Erythroblast (primary cell): ENCODE measurements around the gene CDHR5.

Experiments used
- DNase-seq, 2 experiments: peaks; one replicate each; lab custom pipeline; 2025; lab: John Stamatoyannopoulos, UW
- GATA1 ChIP-seq: IDR thresholded peaks from 2 replicates; pipeline ENCODE4 v1.6.1; 2011; ENCODE audit warnings: low read depth, mild to moderate bottlenecking, control low read depth, low read length, moderate library complexity
- POLR2A ChIP-seq: IDR thresholded peaks from 2 replicates; pipeline ENCODE4 v1.6.1; 2011; ENCODE audit warnings: mild to moderate bottlenecking, low read length

The CDHR5 gene

DNA sequence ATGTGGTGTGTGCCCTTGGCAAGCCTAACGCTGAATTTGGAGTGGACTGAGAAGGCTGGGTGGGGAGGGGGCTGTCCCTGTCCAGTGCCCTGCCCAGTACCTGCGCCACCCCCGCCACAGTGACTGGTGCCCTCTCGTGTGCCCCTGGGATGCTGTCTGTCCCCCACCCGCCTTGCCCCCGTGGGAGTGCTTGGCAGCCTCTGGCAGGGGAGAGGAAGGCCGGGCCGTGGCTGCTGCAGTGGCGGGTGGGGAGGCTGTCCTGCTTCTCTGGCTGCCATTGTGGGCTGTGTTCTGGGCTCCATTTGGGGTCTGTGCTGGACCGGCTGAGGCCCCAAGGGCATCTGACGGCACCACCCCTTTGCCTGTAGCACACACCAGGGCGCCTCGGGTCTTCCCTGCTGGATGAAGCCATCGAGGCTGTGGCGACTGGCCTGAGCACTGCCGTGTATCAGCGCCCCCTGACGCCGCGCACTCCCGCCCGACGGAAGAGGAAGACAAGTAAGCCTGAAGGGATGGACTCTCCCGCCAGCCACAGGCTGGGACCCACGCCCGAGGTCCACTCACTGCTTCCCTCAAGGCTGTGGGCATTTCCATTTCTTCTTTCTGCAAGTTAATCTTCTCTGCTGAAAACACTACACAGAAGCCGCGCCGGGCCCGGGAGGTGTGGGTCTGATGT lies 26.6 kb downstream of the CDHR5 start:
- no peak for TF ChIP-seq GATA1
- TF ChIP-seq POLR2A: no peak

DNA sequence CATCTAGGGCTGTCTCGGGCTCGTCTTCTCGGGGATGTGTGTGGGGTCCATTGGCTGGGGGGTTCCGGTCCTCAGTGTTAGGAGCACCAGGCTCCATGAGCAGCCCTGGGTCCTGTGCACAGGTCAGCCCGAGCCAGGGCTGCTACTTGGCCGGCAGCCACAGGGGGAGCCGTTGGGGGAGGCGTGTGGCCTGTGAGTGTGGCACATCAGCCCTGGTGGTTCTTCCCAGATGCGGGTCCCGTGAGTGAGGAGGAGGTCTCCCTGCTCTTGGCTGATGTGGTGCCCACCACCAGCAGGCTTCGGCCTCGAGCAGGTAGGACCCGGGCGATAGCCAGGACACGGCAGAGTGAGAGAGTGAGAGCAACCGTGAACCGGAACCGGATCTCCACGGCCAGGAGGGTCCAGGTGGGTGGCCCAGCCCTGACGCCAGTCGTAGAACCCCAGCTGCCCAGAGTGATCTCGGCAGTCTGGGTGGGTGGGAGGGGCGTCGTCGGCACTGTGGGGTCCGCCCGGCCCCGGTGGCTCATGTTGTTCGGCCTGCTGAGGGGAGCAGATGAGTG lies 27.5 kb downstream of the CDHR5 start:
- DNase-seq: no peak

More for the DNA sequence above, 26.6 kb downstream of the CDHR5 start:
- no peak for DNase-seq

DNA sequence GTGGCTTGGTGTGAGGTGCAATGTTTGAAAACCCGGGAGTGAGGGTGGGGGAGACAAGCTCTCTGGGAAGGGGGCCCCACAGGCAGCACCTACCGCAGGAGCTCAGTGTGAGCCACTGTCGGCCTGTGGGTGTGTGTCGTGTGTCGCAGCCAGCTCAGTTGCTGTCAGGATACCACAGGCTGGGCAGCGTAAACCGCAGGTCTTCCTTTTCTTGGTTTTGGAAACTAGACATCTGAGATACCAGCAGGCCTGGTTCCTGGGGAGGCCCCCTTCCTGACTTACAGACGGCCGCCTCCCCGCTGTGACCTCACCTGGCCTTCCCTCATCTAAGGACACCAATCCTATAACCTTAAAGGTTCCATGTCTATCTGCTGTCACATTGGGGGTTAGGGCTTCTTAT lies 28.4 kb downstream of the CDHR5 start:
- no peak for TF ChIP-seq POLR2A
- no peak for TF ChIP-seq GATA1
- no peak for DNase-seq

More for the DNA sequence above, 27.5 kb downstream of the CDHR5 start:
- TF ChIP-seq GATA1 (no peak), POLR2A (no peak)

DNA sequence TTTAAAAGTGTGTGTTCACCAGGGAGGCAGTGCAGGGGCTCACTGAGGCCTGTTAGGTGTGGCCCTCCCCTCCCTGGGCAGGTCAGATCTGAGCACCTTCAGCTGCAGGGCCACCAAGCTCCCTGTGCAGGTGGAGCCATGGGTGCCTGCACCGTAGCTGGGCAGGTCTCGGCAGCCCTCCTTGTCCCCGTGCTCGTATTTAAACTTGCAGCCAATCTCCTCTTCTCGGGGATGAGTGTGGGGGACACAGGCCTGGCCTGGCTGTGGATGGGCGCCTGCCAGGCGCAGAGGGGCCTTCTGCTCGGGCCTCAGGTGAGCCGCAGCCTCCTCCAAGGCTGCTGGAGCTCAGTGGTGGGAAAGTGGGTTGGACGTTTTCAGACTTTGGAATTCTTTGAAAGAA lies 29.4 kb downstream of the CDHR5 start:
- no peak for DNase-seq
- no peak for TF ChIP-seq POLR2A
- TF ChIP-seq GATA1: no peak

DNA sequence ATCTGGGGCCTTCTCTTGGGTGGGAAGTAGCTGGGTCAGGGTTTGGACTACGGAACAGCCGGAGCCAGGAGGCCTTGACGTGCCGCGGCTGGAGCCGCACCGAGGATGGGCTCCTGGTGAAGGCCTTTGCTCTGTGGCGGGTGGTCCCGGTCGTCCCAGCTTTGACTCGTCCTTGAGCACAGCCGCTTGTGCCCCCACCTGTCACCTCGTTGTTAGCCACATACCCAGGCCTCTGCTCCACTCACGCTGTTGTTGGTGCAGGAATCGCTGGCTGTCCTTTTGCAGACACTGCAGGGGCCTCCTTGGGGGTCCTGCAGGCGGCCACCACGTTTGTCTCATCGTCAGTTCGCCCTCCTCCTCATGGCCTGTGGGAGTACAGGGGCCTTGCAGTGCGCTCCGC lies 31.4 kb downstream of the CDHR5 start:
- TF ChIP-seq POLR2A (no peak), GATA1 (no peak)
- DNase-seq: no peak

DNA sequence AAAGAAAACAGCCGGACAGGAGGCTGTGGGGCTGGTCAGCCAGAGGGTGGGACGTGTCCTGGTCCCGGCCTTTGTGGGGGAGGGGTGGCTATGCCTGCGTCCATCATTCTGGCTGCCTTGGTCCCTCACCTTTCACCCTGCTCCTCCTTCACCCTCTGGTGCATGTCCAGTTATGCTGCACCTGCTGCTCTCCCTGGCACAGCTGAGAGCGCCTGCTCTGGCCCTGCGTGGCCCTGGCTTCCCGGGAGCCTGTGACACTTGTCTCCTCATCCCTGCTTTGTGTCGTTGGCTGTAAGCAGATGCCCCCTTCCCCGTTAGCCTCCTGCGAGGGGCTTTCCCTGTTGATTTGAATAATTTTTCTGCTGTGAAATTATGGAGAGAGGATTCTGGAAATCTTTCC lies 31.8 kb downstream of the CDHR5 start:
- no peak for TF ChIP-seq GATA1
- TF ChIP-seq POLR2A: no peak
- no peak for DNase-seq

DNA sequence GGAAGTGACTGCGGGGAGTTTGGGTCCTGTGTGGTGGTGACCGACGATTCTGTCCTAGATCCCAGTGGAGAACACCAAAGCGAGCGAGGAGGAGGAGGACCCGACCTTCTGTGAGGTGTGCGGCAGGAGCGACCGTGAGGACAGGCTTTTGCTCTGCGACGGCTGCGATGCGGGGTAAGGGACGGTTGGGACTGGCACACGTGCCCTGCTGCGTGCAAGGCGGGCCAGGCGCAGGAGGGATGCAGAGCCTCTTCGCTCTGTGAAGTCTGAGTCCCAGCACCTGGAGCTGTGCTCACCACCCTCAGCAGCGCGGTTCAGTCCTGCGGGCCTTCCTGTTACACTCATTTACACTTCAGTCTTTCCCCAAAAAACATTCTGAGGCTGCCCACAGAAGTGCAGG lies 32.3 kb downstream of the CDHR5 start:
- no peak for DNase-seq
- TF ChIP-seq POLR2A: no peak
- TF ChIP-seq GATA1: no peak

DNA sequence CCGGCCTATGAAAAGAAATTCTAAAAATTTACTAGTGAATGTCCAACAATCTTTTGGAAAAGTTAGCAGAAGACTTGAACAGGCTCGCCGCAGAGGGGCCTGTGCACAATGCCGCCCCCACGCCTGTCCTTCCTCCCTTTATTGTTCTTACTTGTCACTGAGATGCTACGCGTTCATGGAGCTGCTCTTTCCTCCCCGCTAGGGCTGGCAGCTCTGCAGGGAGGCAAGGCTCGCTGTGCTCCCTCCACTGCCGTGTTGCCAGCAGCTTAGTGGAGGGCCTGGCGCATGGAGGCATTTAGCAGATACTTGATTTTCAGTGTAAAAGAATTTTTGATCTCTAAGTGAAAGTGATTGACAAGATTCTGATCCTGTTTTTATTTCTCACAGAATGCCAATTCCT lies 33.8 kb downstream of the CDHR5 start:
- DNase-seq: no peak
- TF ChIP-seq GATA1 (no peak), POLR2A (no peak)

DNA sequence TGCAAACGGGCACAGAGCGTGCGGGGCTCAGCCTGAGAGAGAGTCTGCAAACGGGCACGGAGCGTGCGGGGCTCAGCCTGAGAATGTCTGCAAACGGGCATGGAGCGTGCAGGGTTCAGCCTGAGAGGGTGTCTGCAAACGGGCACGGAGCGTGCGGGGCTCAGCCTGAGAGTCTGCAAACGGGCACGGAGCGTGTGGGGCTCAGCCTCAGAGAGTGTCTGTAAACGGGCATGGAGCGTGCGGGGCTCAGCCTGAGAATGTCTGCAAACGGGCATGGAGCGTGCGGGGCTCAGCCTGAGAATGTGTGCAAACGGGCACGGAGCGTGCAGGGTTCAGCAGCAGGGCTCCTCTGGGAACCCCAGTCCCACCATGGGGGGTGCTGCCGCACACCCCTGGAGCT lies 35.0 kb downstream of the CDHR5 start:
- no peak for DNase-seq
- TF ChIP-seq GATA1 (no peak), POLR2A (no peak)

DNA sequence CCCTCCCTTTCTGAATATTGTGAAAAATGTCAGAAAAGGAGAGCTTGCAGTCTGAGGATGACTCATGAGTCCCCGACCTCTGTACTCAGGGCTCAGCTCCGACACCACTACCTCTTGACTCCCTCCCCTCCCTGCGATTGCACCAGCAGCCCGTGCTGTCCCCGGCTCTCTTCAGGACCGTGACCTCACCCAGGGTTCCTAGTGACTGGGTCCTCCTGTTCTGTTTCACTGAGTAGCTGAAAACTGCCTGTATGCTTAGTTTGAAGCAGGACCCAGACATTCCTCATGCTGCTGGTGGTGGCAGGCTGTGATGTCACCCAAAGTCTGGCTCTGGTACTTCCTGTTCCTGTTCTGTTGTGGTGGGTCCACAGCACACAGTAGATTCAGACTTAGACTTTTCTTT lies 36.8 kb downstream of the CDHR5 start:
- no peak for TF ChIP-seq POLR2A
- no peak for TF ChIP-seq GATA1
- peak in 1 of 2 experiments; percentile 31 for DNase-seq

DNA sequence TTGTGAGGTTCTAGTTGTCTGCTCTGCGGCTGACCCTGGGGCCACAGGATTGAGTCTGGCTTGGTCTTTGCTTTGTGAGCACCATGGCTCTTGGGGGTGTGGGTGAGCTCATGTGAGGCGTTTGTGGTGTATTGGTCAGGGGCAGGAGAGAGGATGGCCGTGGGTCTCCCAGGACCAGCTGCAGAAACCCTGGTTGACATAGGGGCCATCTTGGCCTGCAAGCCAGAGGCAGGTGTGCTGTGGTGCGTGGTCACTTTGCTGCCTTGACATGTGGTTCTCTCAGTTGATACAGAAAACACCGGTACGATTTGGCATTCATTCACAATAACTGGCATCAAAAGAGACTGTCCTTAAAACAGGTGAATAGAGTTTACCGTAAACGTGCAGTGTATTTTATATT lies 37.2 kb downstream of the CDHR5 start:
- TF ChIP-seq POLR2A (no peak), GATA1 (no peak)
- DNase-seq: no peak

DNA sequence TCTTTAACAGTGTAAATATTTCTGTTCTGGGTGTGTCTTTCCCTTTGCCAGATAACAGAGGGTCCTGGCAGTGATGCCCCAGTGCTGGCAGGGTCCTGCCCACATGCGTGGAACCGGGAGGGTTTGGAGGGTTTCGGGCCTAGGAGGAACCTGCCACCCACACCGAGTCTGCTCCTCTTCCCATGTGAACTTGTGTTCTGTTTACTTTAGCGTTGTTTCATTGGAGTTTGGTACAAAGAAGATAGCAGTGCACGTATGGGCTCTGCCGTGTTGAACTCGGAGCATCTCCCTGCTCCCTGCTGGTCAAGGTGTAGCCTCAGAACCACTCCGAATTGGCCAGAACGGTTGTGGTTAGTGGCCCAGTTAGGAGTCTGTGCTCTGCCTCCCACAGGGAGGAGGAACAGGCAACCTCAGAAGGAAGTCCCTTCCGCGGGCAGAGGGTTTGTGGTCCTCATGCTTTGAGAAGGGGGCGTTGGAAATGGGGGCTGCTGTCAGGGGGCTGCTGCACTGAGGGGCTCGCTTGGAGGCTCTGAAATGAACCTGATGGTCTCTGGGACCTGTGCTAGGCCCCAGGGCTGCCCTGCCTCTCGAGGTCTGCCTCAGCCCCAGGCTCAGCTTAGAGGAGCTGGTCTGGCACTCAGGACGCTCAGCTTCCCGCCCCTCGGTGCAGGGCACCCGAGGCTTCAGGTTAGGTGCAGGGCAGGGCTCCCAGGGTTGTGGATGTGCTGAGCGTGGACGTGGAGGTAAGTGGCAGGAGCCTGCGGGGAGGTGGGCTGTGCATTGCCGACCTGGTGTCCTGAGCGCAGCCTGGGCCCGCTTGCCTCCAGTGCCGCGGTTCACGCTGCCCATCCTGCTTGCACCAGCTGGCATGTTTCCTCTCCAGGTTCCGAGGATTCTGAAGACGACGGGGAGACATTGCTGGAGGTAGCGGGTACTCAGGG lies 38.1 kb downstream of the CDHR5 start:
- TF ChIP-seq POLR2A (no peak), GATA1 (no peak)
- no peak for DNase-seq

DNA sequence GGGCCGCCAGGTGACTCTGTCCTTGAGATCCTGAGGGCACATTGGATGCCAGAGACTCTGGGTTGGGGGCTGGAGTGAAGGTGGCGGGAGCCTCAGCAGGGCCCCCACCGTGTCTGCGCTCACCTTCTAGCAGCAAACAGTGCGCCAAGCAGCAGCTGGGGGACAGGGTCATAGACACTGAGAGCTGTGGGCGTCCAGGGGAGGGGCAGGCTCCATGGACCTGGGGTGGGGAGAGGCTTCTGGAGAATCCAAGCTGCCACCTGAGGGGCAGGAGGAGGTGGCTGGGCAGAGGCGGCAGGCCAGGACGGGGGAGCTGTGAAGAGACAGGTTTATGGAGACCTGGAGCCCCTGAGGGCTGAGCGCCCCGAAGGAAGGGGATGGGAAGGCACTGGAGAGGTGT lies 40.5 kb downstream of the CDHR5 start:
- DNase-seq: no peak

DNA sequence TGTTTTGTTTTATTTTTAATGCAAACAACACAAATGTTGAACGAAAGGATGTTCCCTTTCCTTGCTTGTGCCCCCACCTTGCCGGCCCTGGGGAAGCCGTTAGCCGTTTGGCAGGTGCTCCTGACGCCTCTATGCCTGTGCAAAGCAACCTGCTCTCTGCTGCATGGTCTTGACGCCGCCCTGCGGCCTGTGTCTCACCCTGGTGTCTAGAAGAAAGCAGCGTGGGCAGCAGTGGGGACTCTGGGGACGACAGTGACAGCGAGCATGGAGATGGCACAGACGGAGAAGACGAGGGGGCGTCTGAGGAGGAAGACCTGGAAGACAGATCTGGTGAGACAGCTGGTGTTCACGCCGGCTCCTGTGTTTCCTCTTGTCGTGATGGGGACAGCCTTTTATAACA lies 43.0 kb downstream of the CDHR5 start:
- no peak for DNase-seq
- no peak for TF ChIP-seq GATA1

More for the DNA sequence above, 40.5 kb downstream of the CDHR5 start:
- TF ChIP-seq POLR2A: no peak
- TF ChIP-seq GATA1: no peak
